Measurements from ENCODE around the gene FASTKD3. TPM values are rescaled to one million over a fixed set of nuclear protein-coding genes. Genes with fewer than 3 reads are reported as not detected.

Gene FASTKD3
- total and polyA plus RNA-seq, 7 donors, result 3.0 to 23.4 (median 10.3) TPM

DNA sequence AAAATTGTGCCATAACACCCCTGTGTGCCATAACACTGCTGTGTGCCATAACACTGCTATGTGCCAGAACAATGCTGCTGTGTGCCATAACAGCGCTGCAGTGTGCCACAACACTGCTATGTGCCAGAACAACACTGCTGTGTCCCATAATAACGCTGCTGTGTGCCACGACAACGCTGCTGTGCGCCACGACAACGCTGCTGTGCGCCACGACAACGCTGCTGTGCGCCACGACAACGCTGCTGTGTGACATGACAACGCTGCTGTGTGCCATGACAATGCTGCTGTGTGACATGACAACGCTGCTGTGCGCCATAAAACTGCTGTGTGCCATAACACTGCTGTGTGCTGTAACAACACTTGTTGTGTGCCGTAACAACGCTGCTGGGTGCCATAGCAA lies 43.8 kb downstream of the FASTKD3 start:
- Histone ChIP-seq H3K36me3 (peaks cover 0 to 5% (median 0%) of the 10 kb centered on the region in 4 donors), H3K27ac (no peak overlapping the region), H3K4me1 (no peaks in the 10 kb centered on the region), H3K9me3 (no peaks in the 10 kb centered on the region), H3K4me3 (no peak overlapping the region), H3K27me3 (no peaks in the 10 kb centered on the region)
- intact Hi-C loops (cut with DNase I), result no loop called here
- DNase-seq, result no peak
- 72 to 91% methylated on average over 18 of the region's 18 CpGs for WGBS, 2 donors
- TF ChIP-seq EP300 (IDR thresholded peaks at IDR 0.05) (no peak), POLR2A (IDR thresholded peaks at IDR 0.05) (no peak), POLR2AphosphoS5 (IDR thresholded peaks at IDR 0.05) (no peak)
- TF ChIP-seq, protein P1, sequence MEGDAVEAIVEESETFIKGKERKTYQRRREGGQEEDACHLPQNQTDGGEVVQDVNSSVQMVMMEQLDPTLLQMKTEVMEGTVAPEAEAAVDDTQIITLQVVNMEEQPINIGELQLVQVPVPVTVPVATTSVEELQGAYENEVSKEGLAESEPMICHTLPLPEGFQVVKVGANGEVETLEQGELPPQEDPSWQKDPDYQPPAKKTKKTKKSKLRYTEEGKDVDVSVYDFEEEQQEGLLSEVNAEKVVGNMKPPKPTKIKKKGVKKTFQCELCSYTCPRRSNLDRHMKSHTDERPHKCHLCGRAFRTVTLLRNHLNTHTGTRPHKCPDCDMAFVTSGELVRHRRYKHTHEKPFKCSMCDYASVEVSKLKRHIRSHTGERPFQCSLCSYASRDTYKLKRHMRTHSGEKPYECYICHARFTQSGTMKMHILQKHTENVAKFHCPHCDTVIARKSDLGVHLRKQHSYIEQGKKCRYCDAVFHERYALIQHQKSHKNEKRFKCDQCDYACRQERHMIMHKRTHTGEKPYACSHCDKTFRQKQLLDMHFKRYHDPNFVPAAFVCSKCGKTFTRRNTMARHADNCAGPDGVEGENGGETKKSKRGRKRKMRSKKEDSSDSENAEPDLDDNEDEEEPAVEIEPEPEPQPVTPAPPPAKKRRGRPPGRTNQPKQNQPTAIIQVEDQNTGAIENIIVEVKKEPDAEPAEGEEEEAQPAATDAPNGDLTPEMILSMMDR (IDR thresholded peaks at IDR 0.05), result no peak

DNA sequence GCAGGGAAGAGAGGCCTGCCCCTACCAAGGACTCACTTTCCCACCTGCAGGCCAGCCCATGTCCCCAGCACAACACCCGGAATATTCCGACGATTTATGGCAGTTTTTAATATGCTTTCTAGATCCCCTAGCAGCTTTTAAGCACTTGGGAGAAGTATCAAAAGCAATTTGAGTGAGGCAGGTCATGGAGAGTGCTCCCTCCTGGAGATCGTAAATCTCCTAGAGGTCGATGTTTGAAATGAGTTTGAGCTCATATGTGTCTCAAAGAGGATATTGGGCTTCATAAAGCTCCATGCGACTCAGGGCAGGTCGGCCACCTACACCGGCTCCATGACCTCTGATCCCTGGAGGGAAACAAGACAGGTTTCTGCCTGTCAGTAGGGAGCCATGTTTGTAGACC lies 45.2 kb downstream of the FASTKD3 start:
- 50 to 53% methylated on average over 8 of the region's 8 CpGs for WGBS, 2 donors
- intact Hi-C loops (cut with DNase I), result no loop called here

DNA sequence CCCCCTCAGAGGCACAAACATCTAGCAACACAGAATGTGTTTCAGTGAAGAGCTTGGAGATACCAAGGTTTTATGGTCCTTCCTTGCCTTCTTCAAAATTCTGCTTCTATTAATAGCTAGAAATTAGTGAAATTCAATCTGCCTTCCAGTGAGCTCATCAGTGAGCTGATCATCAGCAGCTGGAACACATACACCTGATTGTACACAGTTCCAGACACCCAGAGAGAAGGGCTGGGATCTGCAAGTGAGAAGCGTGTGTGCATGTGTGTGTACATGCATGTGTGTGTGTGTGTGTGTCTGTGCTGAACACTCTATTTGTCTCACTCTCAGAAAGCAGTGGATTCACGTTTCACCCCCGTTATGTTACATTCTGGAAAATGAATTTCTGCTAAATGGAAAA lies 46.4 kb downstream of the FASTKD3 start:
- no peaks in the 10 kb centered on the region for H3K27me3 ChIP-seq
- WGBS, 2 donors, result 53 to 58% methylated on average over 3 of the region's 3 CpGs
- no peak overlapping the region for H3K4me3 ChIP-seq
- peaks cover 0 to 5% (median 0%) of the 10 kb centered on the region in 4 donors for H3K36me3 ChIP-seq
- H3K9me3 ChIP-seq, result no peaks in the 10 kb centered on the region
- H3K4me1 ChIP-seq, result no peaks in the 10 kb centered on the region
- DNase-seq, result no peak
- H3K27ac ChIP-seq, result no peak overlapping the region
- intact Hi-C loops (cut with DNase I), result no loop called here
- TF ChIP-seq, protein P1 (IDR thresholded peaks at IDR 0.05), result no peak
- TF ChIP-seq EP300 (IDR thresholded peaks at IDR 0.05) (no peak), POLR2A (IDR thresholded peaks at IDR 0.05) (no peak), POLR2AphosphoS5 (IDR thresholded peaks at IDR 0.05) (no peak)

More for the DNA sequence above, 45.2 kb downstream of the FASTKD3 start:
- Histone ChIP-seq H3K36me3 (peaks cover 0 to 5% (median 0%) of the 10 kb centered on the region in 4 donors), H3K4me3 (no peak overlapping the region), H3K27ac (no peak overlapping the region), H3K27me3 (no peaks in the 10 kb centered on the region), H3K4me1 (no peaks in the 10 kb centered on the region), H3K9me3 (no peaks in the 10 kb centered on the region)
- no peak for TF ChIP-seq POLR2A (IDR thresholded peaks at IDR 0.05)
- TF ChIP-seq EP300 (IDR thresholded peaks at IDR 0.05), result no peak
- no peak for TF ChIP-seq POLR2AphosphoS5 (IDR thresholded peaks at IDR 0.05)
- TF ChIP-seq, protein P1 (IDR thresholded peaks at IDR 0.05), result no peak
- DNase-seq, result no peak

DNA sequence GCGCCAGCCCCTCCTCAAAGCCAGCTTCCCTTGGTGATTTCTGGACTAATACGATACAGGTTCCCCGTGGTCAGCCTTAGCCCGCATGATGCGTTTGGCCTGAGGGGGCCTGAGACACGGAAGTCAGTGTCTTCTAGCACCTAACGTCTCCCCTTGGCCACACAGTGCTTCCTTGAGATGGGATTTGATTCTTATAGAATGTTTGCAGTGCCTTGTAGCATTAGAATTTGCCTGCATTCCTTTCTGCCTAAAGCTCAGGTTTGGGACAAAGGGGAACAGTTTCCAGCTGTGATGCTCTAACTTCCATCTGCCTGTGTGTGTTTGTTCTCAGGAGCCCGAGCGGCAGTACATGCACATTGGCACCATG lies 52.3 kb downstream of the FASTKD3 start:
- Histone ChIP-seq H3K27ac (no peak overlapping the region), H3K27me3 (no peaks in the 10 kb centered on the region), H3K36me3 (no peaks in the 10 kb centered on the region), H3K9me3 (no peaks in the 10 kb centered on the region), H3K4me3 (no peak overlapping the region), H3K4me1 (peaks cover 0 to 10% (median 7%) of the 10 kb centered on the region in 4 donors)
- WGBS, 2 donors, result 41% methylated on average over 9 of the region's 9 CpGs
- intact Hi-C loops (cut with DNase I), result loop anchor here (2.0 to 10.0 kb wide), 3 partner anchors 69 to 1052 kb away; partner anchors contain the start of gene ADCY2
- no peak for DNase-seq
- no peak for TF ChIP-seq POLR2A (IDR thresholded peaks at IDR 0.05)
- TF ChIP-seq, protein P1 (IDR thresholded peaks at IDR 0.05), result no peak
- no peak for TF ChIP-seq EP300 (IDR thresholded peaks at IDR 0.05)
- no peak for TF ChIP-seq POLR2AphosphoS5 (IDR thresholded peaks at IDR 0.05)
